Right renal pelvis (tissue), 4 donors: ENCODE results near the gene SGPL1. TPM values are rescaled to one million over a fixed set of nuclear protein-coding genes. Genes with fewer than 3 reads are reported as not detected.
"Not testable (repeated sequence)": the region's sequence is repeated elsewhere in the genome, so short reads cannot be mapped to it uniquely, and the experiment has no call there.

Source experiments
- DNase-seq, 4 donors: peaks; one replicate each; pipeline ENCODE4 v3.0.0-alpha.2; 2013; ENCODE audit warnings: low read depth in 4 of 4, low spot score in 3 of 4, missing footprints in 1 of 4
- polyA plus RNA-seq, 4 donors: library from polyadenylated mRNA; unstranded; fragments of 120-200 nt; gene quantifications; one replicate each; pipeline ENCODE4 v1.2.1, GENCODE V29; 2013; ENCODE audit not compliant: insufficient read length in 4 of 4

Gene SGPL1, protein sequence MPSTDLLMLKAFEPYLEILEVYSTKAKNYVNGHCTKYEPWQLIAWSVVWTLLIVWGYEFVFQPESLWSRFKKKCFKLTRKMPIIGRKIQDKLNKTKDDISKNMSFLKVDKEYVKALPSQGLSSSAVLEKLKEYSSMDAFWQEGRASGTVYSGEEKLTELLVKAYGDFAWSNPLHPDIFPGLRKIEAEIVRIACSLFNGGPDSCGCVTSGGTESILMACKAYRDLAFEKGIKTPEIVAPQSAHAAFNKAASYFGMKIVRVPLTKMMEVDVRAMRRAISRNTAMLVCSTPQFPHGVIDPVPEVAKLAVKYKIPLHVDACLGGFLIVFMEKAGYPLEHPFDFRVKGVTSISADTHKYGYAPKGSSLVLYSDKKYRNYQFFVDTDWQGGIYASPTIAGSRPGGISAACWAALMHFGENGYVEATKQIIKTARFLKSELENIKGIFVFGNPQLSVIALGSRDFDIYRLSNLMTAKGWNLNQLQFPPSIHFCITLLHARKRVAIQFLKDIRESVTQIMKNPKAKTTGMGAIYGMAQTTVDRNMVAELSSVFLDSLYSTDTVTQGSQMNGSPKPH
- polyA plus RNA-seq, result 10 to 100 TPM; 52.5 to 59.4 (median 57.2) TPM

DNA sequence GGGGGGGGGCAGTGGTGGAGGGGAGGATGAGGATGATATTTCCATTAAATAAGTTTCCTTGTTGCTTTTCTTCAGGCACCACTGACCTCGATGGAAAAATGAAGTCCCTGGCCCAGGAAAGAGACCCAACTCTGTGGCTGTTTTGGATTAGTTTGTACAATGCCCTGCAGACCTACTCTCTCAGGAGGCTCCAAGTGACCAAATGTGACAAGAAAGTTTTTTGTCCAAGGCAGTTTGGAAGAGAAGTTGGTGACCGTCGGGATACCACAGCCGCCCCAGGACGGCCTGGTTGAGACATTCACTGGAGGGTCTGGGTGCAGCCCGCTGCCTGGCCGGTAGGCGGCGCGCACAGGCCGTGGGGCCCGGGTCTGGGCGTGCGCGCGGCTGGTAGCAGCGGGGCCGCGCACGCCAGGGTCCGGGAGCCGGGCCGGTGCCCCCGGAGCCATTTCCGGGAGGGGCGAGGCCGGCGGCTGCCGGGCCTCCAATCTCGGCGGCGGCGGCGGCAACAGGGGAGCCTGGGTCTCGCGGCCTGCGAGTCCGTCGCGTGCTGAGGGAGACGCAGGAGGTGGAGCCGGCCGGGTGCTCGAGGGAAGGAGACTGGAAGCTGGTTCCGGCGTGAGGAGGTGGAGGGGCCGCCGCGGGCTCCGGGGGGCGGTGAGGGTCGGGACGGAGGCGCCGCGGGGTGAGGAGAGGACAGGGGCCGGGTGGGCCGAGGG, at the start of gene SGPL1:
SGPL1 (plus strand) TSS at position 445 of the 716 bp plus-strand sequence. CDS start 906 bp downstream, outside the sequence.
- DNase-seq, result peak; percentile 64 to 77 (median 72)

DNA sequence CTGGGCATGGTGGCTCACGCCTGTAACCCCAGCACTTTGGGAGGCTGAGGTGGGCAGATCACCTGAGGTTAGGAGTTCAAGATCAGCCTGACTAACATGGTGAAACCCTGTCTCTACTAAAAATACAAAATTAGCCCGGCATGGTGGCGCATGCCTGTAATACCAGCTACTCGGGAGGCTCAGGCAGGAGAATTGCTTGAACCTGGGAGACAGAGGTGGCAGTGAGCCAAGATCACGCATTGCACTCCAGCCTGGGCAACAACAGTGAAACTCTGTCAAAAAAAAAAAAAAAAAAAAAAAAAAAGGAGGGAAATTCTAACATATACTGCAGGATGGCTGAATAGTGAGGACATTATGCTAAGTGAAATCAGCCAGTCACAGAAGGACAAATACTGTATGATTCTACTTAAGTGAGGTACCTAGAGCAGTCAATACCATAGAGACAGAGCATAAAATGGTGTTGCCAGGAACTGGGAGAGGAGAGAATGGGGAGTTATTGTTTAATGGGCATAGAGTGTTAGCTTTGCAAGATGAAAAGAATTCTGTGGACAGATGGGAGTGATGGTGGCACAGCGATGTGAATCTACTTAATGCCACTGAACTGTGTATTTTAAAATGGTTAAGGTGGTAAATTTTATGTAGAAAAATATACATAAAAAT, 47.6 kb upstream of the SGPL1 start:
- not testable (repeated sequence) for DNase-seq

DNA sequence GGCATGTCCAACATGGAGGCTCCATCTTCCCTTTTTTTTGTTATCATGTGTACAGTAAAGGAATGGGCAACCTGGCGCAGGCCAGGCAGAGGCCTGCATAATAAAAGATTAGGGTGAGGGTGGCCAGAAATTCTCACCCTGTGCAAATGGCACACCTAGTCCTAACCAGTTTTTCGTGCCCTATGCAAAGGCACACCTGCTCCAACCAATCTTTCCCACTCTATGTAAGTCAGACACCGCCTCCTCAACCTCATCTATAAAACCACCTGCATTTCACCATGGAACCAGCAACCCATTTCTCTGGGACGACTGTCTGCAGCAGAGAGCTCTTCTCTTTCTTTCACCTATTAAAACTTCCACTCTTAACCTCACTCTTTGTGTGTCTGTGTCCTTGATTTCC, 46.6 kb upstream of the SGPL1 start:
- DNase-seq, result no peak

DNA sequence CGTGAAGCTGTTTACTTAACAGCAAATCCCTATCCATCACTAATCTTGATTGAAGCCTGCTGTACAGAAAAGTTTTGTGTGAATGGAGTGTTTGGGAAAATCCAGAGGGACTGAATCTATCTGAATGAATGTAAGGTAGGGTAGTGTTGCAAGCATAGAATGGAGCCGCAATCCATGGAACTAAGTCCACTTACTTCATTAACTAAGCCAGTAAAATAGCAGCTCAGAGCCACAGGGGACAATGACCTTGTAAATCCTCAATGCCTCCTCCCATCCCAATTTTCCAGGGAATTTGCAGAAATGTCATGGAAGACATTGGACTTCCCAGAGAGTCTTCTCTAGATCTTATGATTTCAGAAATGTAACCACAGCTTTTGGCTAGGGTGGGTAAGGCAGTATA, 45.7 kb upstream of the SGPL1 start:
- DNase-seq, result no peak

DNA sequence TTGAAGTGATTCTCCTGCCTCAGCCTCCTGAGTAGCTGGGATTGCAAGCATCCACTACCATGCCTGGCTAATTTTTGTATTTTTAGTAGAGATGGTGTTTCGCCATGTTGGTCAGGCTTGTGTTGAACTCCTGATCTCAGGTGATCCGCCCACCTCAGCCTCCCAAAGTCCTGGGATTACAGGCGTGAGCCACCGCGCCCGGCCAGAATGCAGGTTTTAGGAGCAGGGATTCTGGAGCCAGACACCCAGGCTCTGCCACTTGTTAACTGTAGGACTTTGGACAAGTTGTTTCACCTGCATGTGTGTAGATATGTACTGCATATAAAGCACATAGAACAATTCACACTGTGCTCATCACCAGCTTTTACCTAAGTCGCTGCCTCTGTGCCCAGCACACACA, 45.2 kb upstream of the SGPL1 start:
- not testable (repeated sequence) for DNase-seq

DNA sequence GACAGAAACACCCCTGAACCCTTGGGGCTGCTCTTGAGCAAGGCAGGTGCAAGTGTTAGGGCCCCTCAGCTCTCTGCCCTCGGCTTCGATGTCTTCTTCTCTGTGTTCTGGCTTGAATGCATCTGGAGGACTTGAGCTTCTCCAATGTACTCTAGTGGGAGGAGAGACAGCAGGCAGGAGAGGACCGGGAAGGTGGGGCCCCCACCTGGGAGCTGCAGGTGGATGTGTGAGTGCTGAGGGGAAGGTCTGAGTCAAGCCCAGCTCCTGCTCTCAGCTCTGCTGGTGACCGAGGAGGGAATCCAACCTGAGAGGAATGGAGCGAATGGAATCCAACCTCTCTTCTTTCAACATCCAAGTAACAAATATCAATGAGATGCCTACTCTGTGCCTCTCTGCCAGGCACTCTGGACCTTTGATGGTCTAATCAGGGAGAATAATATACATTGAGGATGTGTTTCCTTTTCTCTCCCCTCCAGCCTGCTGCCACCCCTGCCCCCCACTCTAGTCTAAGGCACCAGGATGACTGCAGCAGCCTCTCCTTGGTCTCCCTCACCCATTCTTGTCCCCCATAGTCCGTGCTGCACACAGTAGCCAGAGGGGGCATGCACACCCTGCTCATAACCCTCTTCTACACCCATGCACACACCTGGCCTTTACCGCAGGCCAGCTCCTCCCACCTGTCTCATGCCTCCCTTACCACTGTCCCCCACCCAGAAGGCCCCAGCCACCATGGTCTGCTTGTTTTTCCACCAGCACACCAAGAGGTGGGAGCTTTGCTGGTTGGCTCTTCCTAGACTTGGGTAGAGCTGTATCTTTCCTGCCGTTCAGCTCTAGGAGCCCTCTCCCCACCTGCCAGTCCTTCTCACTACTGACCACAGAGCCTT, 44.2 kb upstream of the SGPL1 start:
- no peak for DNase-seq

DNA sequence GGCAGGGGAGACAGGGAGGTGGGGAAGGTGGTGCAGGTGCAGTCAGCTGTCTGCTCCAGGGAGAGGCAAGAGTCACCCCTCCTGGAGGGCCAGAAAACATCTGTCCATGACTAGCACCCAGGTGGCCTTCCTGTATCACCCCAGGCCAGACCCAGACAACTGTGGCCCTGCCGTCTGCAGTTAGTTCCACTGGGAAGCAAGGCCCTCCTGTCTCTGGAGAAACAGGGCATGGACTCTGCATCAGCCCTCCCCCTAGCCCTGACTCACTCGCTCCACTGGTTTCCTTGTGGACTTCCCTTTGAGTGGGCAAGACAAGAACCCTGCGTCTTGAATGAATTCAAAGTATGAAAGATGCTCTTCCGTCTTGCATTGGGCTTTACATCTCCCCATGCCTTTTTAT, 43.1 kb upstream of the SGPL1 start:
- no peak for DNase-seq

DNA sequence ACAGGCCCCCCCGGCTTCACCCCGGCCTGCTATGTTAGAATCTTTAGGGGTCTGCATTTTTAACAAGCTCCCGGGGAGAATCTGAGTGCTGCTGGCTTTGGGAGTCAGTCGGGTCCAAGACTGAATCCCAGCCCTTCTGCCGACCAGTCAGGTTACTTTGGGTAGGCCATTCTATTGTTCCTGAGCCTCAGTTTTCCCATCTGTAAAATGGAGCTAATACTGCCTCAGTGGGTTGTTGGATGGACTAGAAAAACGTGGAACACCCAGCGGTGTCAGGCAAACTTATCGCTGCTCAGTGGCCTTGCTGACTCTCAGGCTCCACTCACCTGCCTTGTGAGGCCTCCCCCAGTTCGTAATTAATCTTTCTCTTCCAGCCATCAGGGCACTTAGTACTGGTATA, 42.3 kb upstream of the SGPL1 start:
- DNase-seq, result no peak

DNA sequence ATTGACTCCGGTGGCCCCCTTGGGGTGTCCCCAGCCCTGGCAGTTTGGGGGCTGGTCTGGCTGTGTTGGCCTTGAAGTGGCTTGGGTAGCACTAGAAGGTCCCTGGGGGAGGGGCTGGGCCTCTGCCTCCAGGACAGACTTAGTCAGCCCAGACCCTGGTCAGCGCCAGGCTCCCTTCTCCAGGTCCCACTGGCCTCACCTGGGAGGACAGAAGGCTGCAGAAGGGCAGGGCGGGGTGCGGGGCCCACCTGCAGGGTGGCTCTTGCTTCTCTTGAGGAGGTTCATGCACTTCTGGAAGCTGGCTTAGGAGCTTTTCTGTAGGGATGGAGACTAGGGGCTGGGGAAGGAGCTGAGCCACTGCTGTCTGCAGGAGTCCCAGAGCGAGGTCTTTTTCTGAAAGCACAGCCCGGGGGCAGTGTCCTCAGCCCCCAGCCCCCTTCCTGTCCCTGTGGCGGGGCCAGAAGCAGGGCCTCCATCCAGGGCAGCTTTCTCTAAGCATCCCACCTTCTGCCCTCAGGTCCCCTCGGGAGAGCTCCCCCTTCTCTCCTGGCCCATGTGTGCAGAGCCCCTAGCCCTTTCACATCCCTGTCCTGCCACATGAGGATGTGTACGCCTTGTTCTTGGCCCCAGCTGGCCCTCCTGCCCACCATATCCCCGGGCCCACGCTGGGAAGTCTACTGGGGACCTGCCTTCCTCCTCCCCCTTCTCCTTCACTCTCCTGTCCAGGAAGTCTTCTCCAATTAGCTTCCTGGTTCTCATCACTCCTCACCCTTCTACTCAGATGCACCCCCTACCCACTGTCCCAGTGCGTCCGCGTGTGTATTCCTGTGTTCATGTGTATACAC, 41.6 kb upstream of the SGPL1 start:
- DNase-seq, result no peak

DNA sequence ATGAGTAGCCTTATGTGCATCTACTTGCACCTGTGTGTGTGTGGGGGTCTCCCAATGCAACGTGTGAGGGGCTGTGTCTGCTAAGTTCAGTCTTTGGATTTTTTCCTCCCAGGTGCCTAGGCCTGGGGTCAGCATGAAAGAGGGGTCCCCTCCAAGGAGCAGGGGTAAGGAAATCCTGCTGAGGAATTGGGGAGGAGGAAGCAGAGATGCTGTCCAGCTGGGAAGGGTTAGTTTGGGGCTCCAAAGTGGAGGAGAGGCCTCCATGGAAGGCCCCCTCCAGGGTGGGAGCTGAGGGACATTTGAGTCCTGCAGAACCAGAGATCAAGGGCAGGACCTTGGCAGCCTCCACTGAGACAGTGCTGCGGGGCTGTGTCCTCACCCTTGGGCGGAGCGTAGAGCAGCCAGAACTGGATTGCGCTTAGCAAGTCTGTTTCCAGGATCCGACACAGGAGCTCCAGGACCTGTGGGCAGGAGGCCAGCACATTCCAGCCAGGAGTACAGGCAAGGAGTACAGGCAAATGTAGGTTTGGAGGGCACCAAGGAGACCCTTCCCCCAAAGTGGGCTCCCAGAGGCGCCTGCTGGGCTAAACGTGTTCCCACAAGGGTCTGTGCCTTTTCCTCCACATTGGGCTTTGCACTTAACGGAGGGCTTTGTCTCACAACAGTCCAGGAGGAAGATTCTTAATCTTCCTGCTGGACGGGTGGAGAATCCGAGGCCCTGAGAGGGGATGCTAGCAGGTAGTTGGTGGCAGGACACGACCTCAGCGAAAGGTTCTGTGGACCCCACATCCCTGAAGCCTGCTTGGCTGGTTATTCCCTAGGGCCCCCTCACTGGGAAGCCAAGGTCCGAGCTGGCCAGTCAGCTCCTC, 40.7 kb upstream of the SGPL1 start:
- no peak for DNase-seq

DNA sequence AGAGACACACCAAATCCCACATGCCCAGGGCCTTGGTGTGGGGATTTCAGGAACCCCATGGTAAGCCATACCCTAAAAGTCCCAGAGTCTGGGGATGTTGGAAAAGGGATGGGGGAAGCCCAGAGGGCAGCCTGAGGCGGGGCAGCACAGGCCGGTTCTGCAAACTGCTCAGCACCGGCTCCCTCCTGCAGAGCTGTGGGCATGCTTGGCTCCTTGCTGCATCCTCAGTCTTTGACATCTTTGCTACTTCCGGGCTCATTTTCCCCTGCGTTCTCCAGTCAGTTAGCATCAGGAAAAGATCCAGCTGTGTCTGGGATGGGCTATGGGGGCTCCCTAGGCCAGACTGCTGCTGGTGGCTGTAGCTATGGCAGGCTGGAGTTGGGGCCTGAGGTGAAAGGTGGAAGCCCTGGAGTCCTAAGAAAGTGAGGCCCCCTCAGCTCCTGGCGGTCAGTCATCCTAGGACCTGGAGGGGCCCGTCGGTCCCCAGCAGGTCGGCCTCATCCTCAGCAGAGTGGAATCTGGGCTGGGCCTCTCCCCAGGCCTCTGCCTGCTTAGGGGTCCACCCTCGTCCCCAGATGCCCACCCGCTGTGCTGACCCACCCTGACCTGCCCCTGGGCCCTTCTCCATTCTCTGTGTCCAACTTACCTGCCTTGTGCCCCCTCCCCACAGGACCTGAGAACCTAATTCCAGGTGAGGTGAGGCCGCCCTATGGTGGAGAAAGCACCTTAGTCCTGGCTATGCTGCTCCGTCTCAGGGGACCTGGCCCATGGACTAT, 39.9 kb upstream of the SGPL1 start:
- DNase-seq, result no peak

DNA sequence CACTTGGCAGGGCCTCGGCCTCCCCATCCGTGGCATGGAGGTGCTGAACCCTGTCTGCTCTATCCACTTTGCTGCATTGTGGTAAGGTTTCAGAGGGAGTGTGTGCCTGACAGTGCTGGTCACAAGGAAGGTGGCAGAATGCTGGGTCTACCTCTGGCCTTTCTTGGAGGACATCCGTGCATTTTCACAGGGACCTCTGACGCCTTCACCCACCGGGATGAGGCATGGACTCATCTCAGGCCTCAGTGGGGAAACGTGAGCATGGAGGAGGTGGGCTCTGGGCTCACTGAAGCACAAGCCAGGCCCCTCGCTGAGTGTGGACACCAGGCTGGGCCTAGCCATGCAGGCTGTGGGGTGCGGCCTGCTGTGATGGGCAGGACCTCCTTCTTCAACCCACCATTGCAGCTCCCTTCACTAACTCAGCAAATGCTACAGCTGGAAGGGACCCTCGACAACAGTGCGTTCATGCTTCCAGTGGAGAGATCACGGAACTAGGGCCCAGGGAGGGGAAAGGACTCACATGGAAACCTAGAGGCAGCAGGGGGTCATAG, 39.2 kb upstream of the SGPL1 start:
- no peak for DNase-seq

DNA sequence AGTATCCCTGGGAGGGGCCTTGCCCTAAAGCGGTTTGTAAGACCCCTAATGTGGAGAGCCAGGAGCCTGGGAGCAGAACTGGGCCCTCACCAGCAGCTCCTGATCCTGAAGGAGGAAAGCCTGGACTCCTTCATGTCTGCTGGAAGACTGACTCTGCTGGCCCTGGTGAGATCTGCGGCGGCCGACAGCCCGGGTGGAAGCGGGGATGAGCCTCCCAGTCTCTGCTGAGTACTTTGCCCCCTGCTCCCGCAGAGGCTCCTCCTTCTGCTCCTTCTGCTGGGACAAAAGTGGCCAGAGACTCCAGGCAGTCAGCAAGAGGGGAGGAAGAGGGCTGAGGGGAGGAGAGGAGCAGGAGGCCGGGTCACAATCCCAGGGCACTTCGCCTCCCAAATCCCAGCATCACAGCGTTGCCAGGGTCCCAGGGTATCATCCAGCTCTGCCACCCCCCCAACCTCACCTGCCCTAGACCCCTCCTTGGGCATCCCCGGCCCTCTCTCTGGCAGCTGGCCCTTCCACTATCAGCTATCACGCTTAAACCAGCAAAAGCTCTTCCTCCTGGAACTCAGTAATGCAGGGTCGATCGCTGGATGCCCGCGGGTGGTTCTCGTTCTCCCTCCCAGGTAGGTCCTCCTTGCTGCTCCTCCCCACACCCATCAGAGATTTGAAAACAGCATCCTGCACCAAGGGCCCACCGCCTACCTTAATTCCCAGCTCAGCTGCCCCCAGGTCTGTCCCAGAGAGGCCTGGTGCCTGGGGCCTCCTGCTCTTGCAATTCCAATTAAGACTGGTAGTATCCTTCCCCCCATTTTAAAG, 38.5 kb upstream of the SGPL1 start:
- no peak for DNase-seq

DNA sequence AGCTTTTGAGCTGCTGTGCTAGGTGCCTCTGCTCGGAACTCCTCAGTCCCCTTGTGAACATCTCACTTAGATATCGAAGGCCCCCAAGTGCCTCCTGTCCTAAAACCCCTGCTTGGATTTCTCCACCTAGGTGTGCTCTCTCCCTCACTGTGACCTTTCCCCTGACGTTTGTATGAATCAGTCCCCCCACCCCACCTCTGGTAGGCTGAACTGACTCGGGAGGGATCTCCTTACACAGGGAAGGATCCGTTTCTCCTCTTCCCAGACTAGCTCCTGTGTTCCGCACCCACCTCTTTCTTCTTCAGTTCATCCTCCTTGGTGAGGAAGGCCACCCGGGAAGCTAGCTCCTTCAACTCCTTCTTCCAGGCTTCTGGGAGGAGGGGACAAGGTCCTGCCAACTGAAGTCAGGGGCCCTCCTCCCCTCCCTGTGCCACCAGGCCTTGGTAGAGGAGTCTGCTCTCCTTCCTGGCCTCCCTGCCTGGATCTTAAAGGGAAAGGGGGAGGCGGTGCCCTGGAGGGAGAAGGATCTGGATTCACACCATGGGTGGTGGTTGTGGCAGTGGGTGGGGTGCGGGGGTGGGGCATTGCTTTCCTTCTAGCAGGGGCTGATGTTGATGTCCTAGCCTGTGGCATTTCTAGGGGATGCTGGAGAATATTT, 37.4 kb upstream of the SGPL1 start:
- DNase-seq, result no peak

DNA sequence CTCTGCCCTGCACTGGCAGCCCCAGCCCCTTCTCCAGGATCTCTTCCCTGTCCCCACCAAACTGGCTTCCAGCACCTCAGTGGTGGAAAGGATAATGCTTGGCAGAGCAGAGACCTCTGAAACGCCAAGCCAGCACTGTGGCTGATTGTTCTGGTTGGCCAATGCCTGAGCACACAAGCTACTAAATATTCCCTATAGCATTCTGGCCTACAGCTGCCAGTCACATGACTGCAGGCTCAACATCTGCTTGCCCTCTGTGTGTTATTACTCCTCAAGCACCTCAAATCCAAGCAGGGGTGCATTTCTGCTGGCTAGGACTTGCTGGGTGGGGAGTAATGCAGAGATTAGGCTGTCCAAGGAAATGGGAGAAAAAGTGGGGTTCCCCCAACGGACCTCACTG, 36.7 kb upstream of the SGPL1 start:
- DNase-seq, result no peak
